RWPE1 (cell line): ENCODE measurements around the gene SLC35A2.

Experiments
- CTCF ChIA-PET: fragments of 350-600 bp; sonication (Branson Sonifier 250); formaldehyde crosslinking; extraction: SDS; loops from one replicate; lab custom pipeline; 2021; lab: Yijun Ruan, JAX
- POLR2A ChIA-PET: fragments of 400-600 bp; formaldehyde crosslinking; extraction: SDS; loops from one replicate; lab custom pipeline; 2020; ENCODE audit warnings: antibody characterized with exemption; ENCODE audit not compliant: low non-redundant PET; lab: Yijun Ruan, JAX
- DNase-seq: peaks from one replicate; pipeline ENCODE4 v3.0.0; 2012; ENCODE audit warnings: low spot score
- H3K27ac ChIP-seq: fragments of 450-650 bp; 2 replicates; pipeline ENCODE4 v1.5.1; 2017
- CTCF ChIP-seq: fragments of 450-650 bp; conservative IDR thresholded peaks from 2 replicates; pipeline ENCODE4 v1.5.1; 2017; ENCODE audit warnings: low read depth, mild to moderate bottlenecking

The SLC35A2 gene

GRCh38 chrX:48919360-48919841, 8.0 kb upstream of the SLC35A2 start:
- ChIA-PET CTCF (no interaction called here), POLR2A (no interaction called here)
- H3K27ac ChIP-seq, result peak overlapping the region; percentile 85
- TF ChIP-seq CTCF, result no peak
- DNase-seq, result peak; percentile 8

- ChIA-PET POLR2A (no interaction called here), CTCF (no interaction called here)
- DNase-seq, result peak; percentile 90
- H3K27ac ChIP-seq, result peak within 1 kb of the TSS; percentile 85
- TF ChIP-seq CTCF, result no peak
Measured at GRCh38 chrX:48918643-48919340, 7.3 kb upstream of the SLC35A2 start, which contains the start of gene PIM2. TSS of gene PIM2 (minus strand) at chrX:48919024. CDS start at chrX:48918834, 190 bp downstream.

- no peak for TF ChIP-seq CTCF
- DNase-seq, result no peak
- ChIA-PET CTCF (no interaction called here), POLR2A (interaction anchor here (0.6 kb wide), 1 partner anchor 36 kb away, joined by 3 read pairs; no protein-coding TSS in a partner anchor)
- peak overlapping the region; percentile 85 for H3K27ac ChIP-seq
Measured at GRCh38 chrX:48918301-48918642, 6.8 kb upstream of the SLC35A2 start.

GRCh38 chrX:48917139-48918001, 5.9 kb upstream of the SLC35A2 start:
- POLR2A ChIA-PET, result no interaction called here
- CTCF ChIA-PET, result interaction anchor here (0.7 kb wide), 1 partner anchor 14 kb away, joined by 5 read pairs; no protein-coding TSS in a partner anchor
- TF ChIP-seq CTCF, result peak; percentile 91
- H3K27ac ChIP-seq, result peak overlapping the region; percentile 85
- DNase-seq, result peak; percentile 82

GRCh38 chrX:48914593-48915493, 3.4 kb upstream of the SLC35A2 start:
- CTCF ChIA-PET, result interaction anchor here (0.6 kb wide), 1 partner anchor 51 kb away, joined by 3 read pairs; no protein-coding TSS in a partner anchor
- POLR2A ChIA-PET, result no interaction called here
- DNase-seq, result no peak
- no peak for TF ChIP-seq CTCF
- H3K27ac ChIP-seq, result no peak overlapping the region
